ENCODE data around the gene TTLL9.

- TF ChIP-seq, protein P1, sequence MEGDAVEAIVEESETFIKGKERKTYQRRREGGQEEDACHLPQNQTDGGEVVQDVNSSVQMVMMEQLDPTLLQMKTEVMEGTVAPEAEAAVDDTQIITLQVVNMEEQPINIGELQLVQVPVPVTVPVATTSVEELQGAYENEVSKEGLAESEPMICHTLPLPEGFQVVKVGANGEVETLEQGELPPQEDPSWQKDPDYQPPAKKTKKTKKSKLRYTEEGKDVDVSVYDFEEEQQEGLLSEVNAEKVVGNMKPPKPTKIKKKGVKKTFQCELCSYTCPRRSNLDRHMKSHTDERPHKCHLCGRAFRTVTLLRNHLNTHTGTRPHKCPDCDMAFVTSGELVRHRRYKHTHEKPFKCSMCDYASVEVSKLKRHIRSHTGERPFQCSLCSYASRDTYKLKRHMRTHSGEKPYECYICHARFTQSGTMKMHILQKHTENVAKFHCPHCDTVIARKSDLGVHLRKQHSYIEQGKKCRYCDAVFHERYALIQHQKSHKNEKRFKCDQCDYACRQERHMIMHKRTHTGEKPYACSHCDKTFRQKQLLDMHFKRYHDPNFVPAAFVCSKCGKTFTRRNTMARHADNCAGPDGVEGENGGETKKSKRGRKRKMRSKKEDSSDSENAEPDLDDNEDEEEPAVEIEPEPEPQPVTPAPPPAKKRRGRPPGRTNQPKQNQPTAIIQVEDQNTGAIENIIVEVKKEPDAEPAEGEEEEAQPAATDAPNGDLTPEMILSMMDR (IDR thresholded peaks at IDR 0.05) = no peak
- TF ChIP-seq POLR2A (IDR thresholded peaks at IDR 0.05) (no peak), EP300 (IDR thresholded peaks at IDR 0.05) (no peak)
These were observed 117.3 kb downstream of the TTLL9 start for GRCh38 chr20:31987744-31988143.
